HepG2 (cell line): ENCODE data around the gene POU2F2. TPM values are rescaled to one million over a fixed set of nuclear protein-coding genes. Genes with fewer than 3 reads are reported as not detected.

Experiments
- ATAC-seq: fragments of 200-7000 bp; cut with Tn5 transposase; 3 replicates; pipeline ENCODE4 v1.9.1; 2020; ENCODE audit warnings: mild to moderate bottlenecking, moderate library complexity
- BruUV-seq: library from RNA; stranded (reverse); fragments of 400-500 nt; replicated peaks from 2 replicates; lab custom pipeline; 2021; lab: Mats Ljungman, UMichigan
- CTCF ChIA-PET: fragments of 300-600 bp; formaldehyde crosslinking; extraction: SDS; loops from one replicate; lab custom pipeline; 2021; ENCODE audit warnings: low total read pairs, inconsistent platforms, low intra/inter-chr PET ratio; lab: Yijun Ruan, JAX
- POLR2A ChIA-PET: fragments of 350-600 bp; sonication (Branson Sonifier 250); formaldehyde crosslinking; loops from one replicate; lab custom pipeline; 2020; ENCODE audit warnings: antibody characterized with exemption, inconsistent platforms; lab: Yijun Ruan, JAX
- DNase-seq: peaks from one replicate; pipeline ENCODE4 v3.0.0-alpha.2; 2015; ENCODE audit warnings: low spot score
- FAIRE-seq: peaks from 3 replicates; lab custom pipeline; 2011; peaks lifted over from hg19 to GRCh38; lab: Jason Lieb, UNC
- H2AFZ ChIP-seq: one replicate; pipeline ENCODE4 v1.6.1; 2011; ENCODE audit warnings: low read length, inconsistent platforms
- H3K27ac ChIP-seq: fragments of 300-600 bp; 3 replicates; pipeline ENCODE4 v1.8.0; 2011; ENCODE audit warnings: mixed run types, mild to moderate bottlenecking, mixed read lengths, low read length, inconsistent platforms; ENCODE audit not compliant: insufficient read depth; ENCODE audit errors: extremely low read length
- H3K27me3 ChIP-seq, 2 experiments: fragments of 200-600 bp in 1 of 2; 2 replicates in 1 of 2; 3 replicates in 1 of 2; pipeline versions ENCODE4 v1.6.0 to v1.8.0; 2011; ENCODE audit warnings: low read length in 2 of 2, mild to moderate bottlenecking in 2 of 2, moderate library complexity in 2 of 2, inconsistent platforms in 1 of 2; ENCODE audit not compliant: insufficient read depth in 2 of 2, control insufficient read depth in 1 of 2
- H3K36me3 ChIP-seq, 2 experiments: fragments of 200-600 bp in 1 of 2; replicated peaks in 1 of 2; 2 replicates in 1 of 2; 3 replicates in 1 of 2; pipeline versions ENCODE4 v1.5.1 to v1.8.0; 2011; ENCODE audit warnings: low read length in 2 of 2, inconsistent platforms in 1 of 2; ENCODE audit not compliant: insufficient read depth in 2 of 2, control insufficient read depth in 1 of 2
- H3K4me1 ChIP-seq: 2 replicates; pipeline ENCODE4 v1.5.1; 2012; ENCODE audit warnings: low read length, inconsistent platforms; ENCODE audit not compliant: insufficient read depth
- H3K4me2 ChIP-seq: 2 replicates; pipeline ENCODE4 v1.6.0; 2011; ENCODE audit warnings: low read depth, low read length, inconsistent platforms
- H3K4me3 ChIP-seq, 3 experiments: fragments of 200-600 bp in 1 of 3; sonication (generic), shearing (Covaris generic) in 1 of 3; replicated peaks in 1 of 3; 2 replicates each; pipeline ENCODE4 v1.5.1; 2011 to 2016; ENCODE audit warnings: low read length in 3 of 3, inconsistent platforms in 2 of 3, low read depth in 2 of 3, mild to moderate bottlenecking in 2 of 3, control low read depth in 1 of 3, mixed read lengths in 1 of 3; ENCODE audit not compliant: insufficient read depth in 1 of 3
- H3K79me2 ChIP-seq: one replicate; pipeline ENCODE4 v1.6.1; 2011; ENCODE audit warnings: low read length, inconsistent platforms; ENCODE audit not compliant: insufficient read depth
- H3K9ac ChIP-seq: 2 replicates; pipeline ENCODE4 v1.6.0; 2011; ENCODE audit warnings: mild to moderate bottlenecking, low read depth, low read length, inconsistent platforms; ENCODE audit not compliant: insufficient read depth
- H3K9me3 ChIP-seq: 2 replicates; pipeline ENCODE4 v1.5.1; 2012; ENCODE audit warnings: mild to moderate bottlenecking, low read length
- H4K20me1 ChIP-seq: 2 replicates; pipeline ENCODE4 v1.6.0; 2011; ENCODE audit warnings: inconsistent platforms, mild to moderate bottlenecking, low read length, moderate library complexity; ENCODE audit not compliant: insufficient read depth
- DNMT3B ChIP-seq: conservative IDR thresholded peaks from 2 replicates; pipeline ENCODE4 v1.6.1; 2016; ENCODE audit warnings: missing biosample characterization, control low read depth
- MAFF ChIP-seq: IDR thresholded peaks from 2 replicates; pipeline ENCODE4 v1.6.1; 2011; ENCODE audit warnings: low read depth, low read length, improper control_type of control experiment
- NR2C2 ChIP-seq: sonication (generic); formaldehyde crosslinking; IDR thresholded peaks from 2 replicates; pipeline ENCODE4 v1.4.0; 2020; ENCODE audit warnings: missing genetic modification reagents, mild to moderate bottlenecking, moderate library complexity, borderline replicate concordance
- RORA ChIP-seq: sonication (generic); formaldehyde crosslinking; IDR thresholded peaks from 2 replicates; pipeline ENCODE4 v1.5.0; 2020; ENCODE audit warnings: mild to moderate bottlenecking, missing genetic modification reagents, moderate library complexity
- SSRP1 ChIP-seq: IDR thresholded peaks from 2 replicates; pipeline ENCODE4 v1.6.1; 2016; ENCODE audit warnings: control low read depth
- STAG1 ChIP-seq: sonication (generic); formaldehyde crosslinking; IDR thresholded peaks from 2 replicates; pipeline ENCODE4 v1.4.0; 2020; ENCODE audit warnings: missing genetic modification reagents
- ZBTB3 ChIP-seq: sonication (generic); formaldehyde crosslinking; IDR thresholded peaks from 2 replicates; pipeline ENCODE4 v1.4.0; 2020; ENCODE audit warnings: low read depth, mild to moderate bottlenecking, moderate library complexity, missing genetic modification reagents, borderline replicate concordance
- ZFP62 ChIP-seq: sonication (generic); formaldehyde crosslinking; IDR thresholded peaks from 2 replicates; pipeline ENCODE4 v1.4.0; 2020; ENCODE audit warnings: missing genetic modification reagents
- ZNF430 ChIP-seq: sonication (generic); formaldehyde crosslinking; IDR thresholded peaks from 2 replicates; pipeline ENCODE4 v1.9.0; 2021; ENCODE audit warnings: mild to moderate bottlenecking, missing genetic modification reagents
- ZNF432 ChIP-seq: sonication (generic); formaldehyde crosslinking; IDR thresholded peaks from 2 replicates; pipeline ENCODE4 v1.5.0; 2020; ENCODE audit warnings: missing genetic modification reagents, mild to moderate bottlenecking, borderline replicate concordance
- ZNF562 ChIP-seq: sonication (generic); formaldehyde crosslinking; IDR thresholded peaks from 2 replicates; pipeline ENCODE4 v1.8.0; 2022; ENCODE audit warnings: missing genetic modification reagents, borderline replicate concordance
- ZNF703 ChIP-seq: sonication (generic); formaldehyde crosslinking; IDR thresholded peaks from 2 replicates; pipeline ENCODE4 v1.5.1; 2020; ENCODE audit warnings: missing genetic modification reagents, mild to moderate bottlenecking, moderate library complexity, borderline replicate concordance
- ZNF709 ChIP-seq: sonication (generic); formaldehyde crosslinking; IDR thresholded peaks from 2 replicates; pipeline ENCODE4 v1.5.0; 2020; ENCODE audit warnings: mild to moderate bottlenecking, missing genetic modification reagents
- WGBS: methylation state at CpG from one replicate; pipeline ENCODE4 v1.1.6; 2017; ENCODE audit warnings: low lambda C conversion rate; 5-methylcytosine and 5-hydroxymethylcytosine counted together
- in situ Hi-C: cut with HindIII; loops from 2 replicates; pipeline ENCODE4 v1.10.0; 2017; ENCODE audit warnings: low pct_unique_long_range_greater_than_20kb; ENCODE audit not compliant: extremely low pct_ligation_motif_present
- intact Hi-C: fragments of 100-400 bp; cut with micrococcal nuclease; formaldehyde crosslinking; loops from one replicate; pipeline ENCODE4 v1.10.0; 2022; ENCODE audit not compliant: unreplicated experiment
- polyA plus RNA-seq, 8 experiments: library from polyadenylated mRNA; depleted of rRNA in 3 of 8; stranded (reverse) in 7 of 8; unstranded in 1 of 8; fragments of >200 nt; fragmentation: Illumina TruSeq in 4 of 8; extraction: Trizol in 4 of 8; gene quantifications; 2 replicates each; pipeline versions ENCODE4 v1.2.1 to v1.2.3, GENCODE V29; 2011 to 2016; ENCODE audit warnings: low read depth in 4 of 8, missing spikeins in 1 of 8, mixed read lengths in 1 of 8; ENCODE audit not compliant: insufficient read depth in 1 of 8
- total RNA-seq, 5 experiments: library from RNA; depleted of rRNA; stranded (reverse); fragments of >200 nt; fragmentation: Illumina TruSeq; extraction: Trizol; gene quantifications; 2 replicates each; pipeline ENCODE4 v1.2.3, GENCODE V29; 2016; ENCODE audit warnings: low read depth in 1 of 5
- TF ChIP-seq, protein P1 (sequence below): sonication (generic); formaldehyde crosslinking; IDR thresholded peaks from 2 replicates; pipeline ENCODE4 v1.4.0; 2020; ENCODE audit warnings: low read depth, missing genetic modification reagents
- TF ChIP-seq, protein P2 (sequence below): sonication (generic); formaldehyde crosslinking; IDR thresholded peaks from 2 replicates; pipeline ENCODE4 v1.4.0; 2020; ENCODE audit warnings: missing genetic modification reagents
- TF ChIP-seq, protein P3 (sequence below): sonication (generic); formaldehyde crosslinking; IDR thresholded peaks from 2 replicates; pipeline ENCODE4 v1.8.0; 2022; ENCODE audit warnings: mild to moderate bottlenecking, missing genetic modification reagents, moderate library complexity
- TF ChIP-seq, protein P4 (sequence below): sonication (generic); formaldehyde crosslinking; IDR thresholded peaks from 2 replicates; pipeline ENCODE4 v1.5.1; 2020; ENCODE audit warnings: missing genetic modification reagents, mild to moderate bottlenecking, borderline replicate concordance

The POU2F2 gene
- total and polyA plus RNA-seq, 2 of the 13 experiments (the other 11 are each of a cell fraction or from before 2014, with no cell fraction given): 0.09 to 0.17 TPM

DNA sequence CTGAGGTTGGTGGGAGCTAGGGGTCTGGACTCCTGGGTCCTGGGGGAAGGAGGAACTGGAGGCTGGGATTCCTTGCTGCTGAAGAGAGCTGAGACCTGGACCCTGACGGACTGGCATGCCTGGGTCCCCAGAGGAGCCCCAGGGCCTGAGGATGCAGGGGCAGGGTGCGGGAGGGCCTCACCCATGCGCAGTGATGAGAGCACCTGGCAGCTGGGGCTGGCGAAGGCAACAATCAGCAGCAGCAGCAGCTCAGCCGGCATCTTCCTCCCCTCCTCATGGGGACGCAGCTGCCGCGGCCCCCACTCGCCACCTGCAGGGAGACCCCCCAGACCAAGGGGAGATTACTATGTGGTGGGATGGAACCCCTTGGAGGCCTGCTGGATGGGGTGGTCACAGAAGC is 66.7 kb downstream of the POU2F2 start:
- intact Hi-C loops: no loop called here
- H3K79me2 ChIP-seq: no peaks in the 10 kb centered on the region
- no peaks in the 10 kb centered on the region for H3K4me1 ChIP-seq
- H3K36me3 ChIP-seq: no peaks in the 10 kb centered on the region
- FAIRE-seq (no peak), ATAC-seq (no peak), DNase-seq (no peak)
- CTCF ChIA-PET: no interaction called here
- no peak overlapping the region for H3K4me3 ChIP-seq
- in situ Hi-C loops: no loop called here
- no peak overlapping the region for H3K4me2 ChIP-seq
- no peak overlapping the region for H3K9ac ChIP-seq
- POLR2A ChIA-PET: interaction anchor here (0.7 kb wide), 1 partner anchor 8 kb away, joined by 3 read pairs; no protein-coding TSS in a partner anchor
- WGBS: no CpG with 5 or more reads among the region's 9 CpGs
- no peak overlapping the region for H2AFZ ChIP-seq
- H4K20me1 ChIP-seq: no peaks in the 10 kb centered on the region
- H3K27ac ChIP-seq: no peak overlapping the region
- no peaks in the 10 kb centered on the region for H3K9me3 ChIP-seq
- peaks cover 14 to 50% of the 10 kb centered on the region in 2 experiments for H3K27me3 ChIP-seq
- no TSS peak for BruUV-seq
- TF ChIP-seq STAG1 (CRISPR knock-in tag) (no peak), ZBTB3 (CRISPR knock-in tag) (no peak), ZNF430 (no peak), ZFP62 (CRISPR knock-in tag) (no peak), ZNF432 (no peak), ZNF709 (CRISPR knock-in tag) (no peak), MAFF (no peak), DNMT3B (CRISPR knock-in tag) (no peak), NR2C2 (CRISPR knock-in tag) (no peak), RORA (CRISPR knock-in tag) (no peak), SSRP1 (CRISPR knock-in tag) (no peak), ZNF703 (CRISPR knock-in tag) (no peak), ZNF562 (CRISPR knock-in tag) (no peak)
- TF ChIP-seq, protein P1, sequence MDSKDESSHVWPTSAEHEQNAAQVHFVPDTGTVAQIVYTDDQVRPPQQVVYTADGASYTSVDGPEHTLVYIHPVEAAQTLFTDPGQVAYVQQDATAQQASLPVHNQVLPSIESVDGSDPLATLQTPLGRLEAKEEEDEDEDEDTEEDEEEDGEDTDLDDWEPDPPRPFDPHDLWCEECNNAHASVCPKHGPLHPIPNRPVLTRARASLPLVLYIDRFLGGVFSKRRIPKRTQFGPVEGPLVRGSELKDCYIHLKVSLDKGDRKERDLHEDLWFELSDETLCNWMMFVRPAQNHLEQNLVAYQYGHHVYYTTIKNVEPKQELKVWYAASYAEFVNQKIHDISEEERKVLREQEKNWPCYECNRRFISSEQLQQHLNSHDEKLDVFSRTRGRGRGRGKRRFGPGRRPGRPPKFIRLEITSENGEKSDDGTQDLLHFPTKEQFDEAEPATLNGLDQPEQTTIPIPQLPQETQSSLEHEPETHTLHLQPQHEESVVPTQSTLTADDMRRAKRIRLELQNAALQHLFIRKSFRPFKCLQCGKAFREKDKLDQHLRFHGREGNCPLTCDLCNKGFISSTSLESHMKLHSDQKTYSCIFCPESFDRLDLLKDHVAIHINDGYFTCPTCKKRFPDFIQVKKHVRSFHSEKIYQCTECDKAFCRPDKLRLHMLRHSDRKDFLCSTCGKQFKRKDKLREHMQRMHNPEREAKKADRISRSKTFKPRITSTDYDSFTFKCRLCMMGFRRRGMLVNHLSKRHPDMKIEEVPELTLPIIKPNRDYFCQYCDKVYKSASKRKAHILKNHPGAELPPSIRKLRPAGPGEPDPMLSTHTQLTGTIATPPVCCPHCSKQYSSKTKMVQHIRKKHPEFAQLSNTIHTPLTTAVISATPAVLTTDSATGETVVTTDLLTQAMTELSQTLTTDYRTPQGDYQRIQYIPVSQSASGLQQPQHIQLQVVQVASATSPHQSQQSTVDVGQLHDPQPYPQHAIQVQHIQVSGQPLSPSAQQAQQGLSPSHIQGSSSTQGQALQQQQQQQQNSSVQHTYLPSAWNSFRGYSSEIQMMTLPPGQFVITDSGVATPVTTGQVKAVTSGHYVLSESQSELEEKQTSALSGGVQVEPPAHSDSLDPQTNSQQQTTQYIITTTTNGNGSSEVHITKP (CRISPR knock-in tag): no peak
- TF ChIP-seq, protein P2, sequence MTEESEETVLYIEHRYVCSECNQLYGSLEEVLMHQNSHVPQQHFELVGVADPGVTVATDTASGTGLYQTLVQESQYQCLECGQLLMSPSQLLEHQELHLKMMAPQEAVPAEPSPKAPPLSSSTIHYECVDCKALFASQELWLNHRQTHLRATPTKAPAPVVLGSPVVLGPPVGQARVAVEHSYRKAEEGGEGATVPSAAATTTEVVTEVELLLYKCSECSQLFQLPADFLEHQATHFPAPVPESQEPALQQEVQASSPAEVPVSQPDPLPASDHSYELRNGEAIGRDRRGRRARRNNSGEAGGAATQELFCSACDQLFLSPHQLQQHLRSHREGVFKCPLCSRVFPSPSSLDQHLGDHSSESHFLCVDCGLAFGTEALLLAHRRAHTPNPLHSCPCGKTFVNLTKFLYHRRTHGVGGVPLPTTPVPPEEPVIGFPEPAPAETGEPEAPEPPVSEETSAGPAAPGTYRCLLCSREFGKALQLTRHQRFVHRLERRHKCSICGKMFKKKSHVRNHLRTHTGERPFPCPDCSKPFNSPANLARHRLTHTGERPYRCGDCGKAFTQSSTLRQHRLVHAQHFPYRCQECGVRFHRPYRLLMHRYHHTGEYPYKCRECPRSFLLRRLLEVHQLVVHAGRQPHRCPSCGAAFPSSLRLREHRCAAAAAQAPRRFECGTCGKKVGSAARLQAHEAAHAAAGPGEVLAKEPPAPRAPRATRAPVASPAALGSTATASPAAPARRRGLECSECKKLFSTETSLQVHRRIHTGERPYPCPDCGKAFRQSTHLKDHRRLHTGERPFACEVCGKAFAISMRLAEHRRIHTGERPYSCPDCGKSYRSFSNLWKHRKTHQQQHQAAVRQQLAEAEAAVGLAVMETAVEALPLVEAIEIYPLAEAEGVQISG (CRISPR knock-in tag): no peak
- TF ChIP-seq, protein P3, sequence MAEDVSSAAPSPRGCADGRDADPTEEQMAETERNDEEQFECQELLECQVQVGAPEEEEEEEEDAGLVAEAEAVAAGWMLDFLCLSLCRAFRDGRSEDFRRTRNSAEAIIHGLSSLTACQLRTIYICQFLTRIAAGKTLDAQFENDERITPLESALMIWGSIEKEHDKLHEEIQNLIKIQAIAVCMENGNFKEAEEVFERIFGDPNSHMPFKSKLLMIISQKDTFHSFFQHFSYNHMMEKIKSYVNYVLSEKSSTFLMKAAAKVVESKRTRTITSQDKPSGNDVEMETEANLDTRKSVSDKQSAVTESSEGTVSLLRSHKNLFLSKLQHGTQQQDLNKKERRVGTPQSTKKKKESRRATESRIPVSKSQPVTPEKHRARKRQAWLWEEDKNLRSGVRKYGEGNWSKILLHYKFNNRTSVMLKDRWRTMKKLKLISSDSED: no peak
- TF ChIP-seq, protein P4, sequence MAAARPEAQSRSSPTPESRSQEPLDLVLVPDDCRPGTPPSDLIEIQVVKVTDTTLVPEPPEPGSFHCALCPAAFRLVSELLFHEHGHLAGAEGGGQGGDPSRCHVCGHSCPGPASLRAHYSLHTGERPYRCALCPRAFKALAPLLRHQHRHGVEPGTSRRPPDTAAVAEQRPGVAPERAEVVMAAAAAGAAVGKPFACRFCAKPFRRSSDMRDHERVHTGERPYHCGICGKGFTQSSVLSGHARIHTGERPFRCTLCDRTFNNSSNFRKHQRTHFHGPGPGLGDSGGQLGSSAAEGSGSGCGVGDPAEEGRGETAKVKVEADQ (CRISPR knock-in tag): no peak
